Mesenchymal stem cell (in vitro differentiated cells and primary cell): ENCODE data around the gene ABCC6.

Source experiments
- DNase-seq: peaks from one replicate; pipeline ENCODE4 v3.0.0-alpha.2; 2013
- H2AFZ ChIP-seq: one replicate; pipeline ENCODE4 v1.6.1; 2013; ENCODE audit warnings: low read depth, mild to moderate bottlenecking, control low read depth, inconsistent platforms, low read length, moderate library complexity
- H2AK5ac ChIP-seq: 2 replicates; pipeline ENCODE4 v1.6.1; 2013; ENCODE audit warnings: low read length, moderate library complexity, mild to moderate bottlenecking, inconsistent platforms; ENCODE audit not compliant: severe bottlenecking
- H2BK120ac ChIP-seq: one replicate; pipeline ENCODE4 v1.6.1; 2013; ENCODE audit warnings: low read depth, mild to moderate bottlenecking, inconsistent platforms, low read length, moderate library complexity
- H2BK12ac ChIP-seq, 2 experiments: one replicate each; pipeline ENCODE4 v1.6.1; 2013; ENCODE audit warnings: inconsistent platforms in 2 of 2, low read length in 2 of 2, mild to moderate bottlenecking in 2 of 2, moderate library complexity in 2 of 2, control low read depth in 1 of 2
- H2BK15ac ChIP-seq: one replicate; pipeline ENCODE4 v1.6.1; 2013; ENCODE audit warnings: mild to moderate bottlenecking, low read depth, inconsistent platforms; ENCODE audit not compliant: poor library complexity, severe bottlenecking
- H2BK5ac ChIP-seq: 2 replicates; pipeline ENCODE4 v1.6.1; 2013; ENCODE audit warnings: low read depth, mild to moderate bottlenecking, low read length, control low read depth, inconsistent platforms; ENCODE audit not compliant: poor library complexity, severe bottlenecking
- H3K14ac ChIP-seq, 2 experiments: one replicate each; pipeline ENCODE4 v1.6.1; 2013; ENCODE audit warnings: inconsistent platforms in 2 of 2, low read length in 2 of 2, control low read depth in 1 of 2, mild to moderate bottlenecking in 1 of 2, moderate library complexity in 1 of 2
- H3K18ac ChIP-seq, 2 experiments: one replicate each; pipeline ENCODE4 v1.6.1; 2013; ENCODE audit warnings: inconsistent platforms in 2 of 2, low read length in 2 of 2, control low read depth in 1 of 2, low read depth in 1 of 2, mild to moderate bottlenecking in 1 of 2
- H3K23ac ChIP-seq, 2 experiments: one replicate each; pipeline ENCODE4 v1.6.1; 2013; ENCODE audit warnings: inconsistent platforms in 2 of 2, low read length in 2 of 2, mild to moderate bottlenecking in 2 of 2, moderate library complexity in 2 of 2, control low read depth in 1 of 2
- H3K27ac ChIP-seq: 2 replicates; pipeline ENCODE4 v1.5.1; 2013; ENCODE audit warnings: mild to moderate bottlenecking, moderate library complexity, low read length, control low read depth, inconsistent platforms; ENCODE audit not compliant: poor library complexity, severe bottlenecking
- H3K27me3 ChIP-seq, 2 experiments: 2 replicates each; pipeline versions ENCODE4 v1.6.1 to v1.7.0; 2013; ENCODE audit warnings: low read length in 2 of 2, mild to moderate bottlenecking in 2 of 2, moderate library complexity in 2 of 2, control low read depth in 1 of 2, inconsistent platforms in 1 of 2; ENCODE audit not compliant: control insufficient read depth in 1 of 2, insufficient read depth in 1 of 2
- H3K36me3 ChIP-seq, 2 experiments: 2 replicates each; pipeline versions ENCODE4 v1.6.1 to v1.7.0; 2013; ENCODE audit warnings: low read length in 2 of 2, control low read depth in 1 of 2, inconsistent platforms in 1 of 2, low read depth in 1 of 2, mild to moderate bottlenecking in 1 of 2; ENCODE audit not compliant: insufficient read depth in 2 of 2, control insufficient read depth in 1 of 2
- H3K4ac ChIP-seq, 2 experiments: one replicate each; pipeline ENCODE4 v1.6.1; 2013; ENCODE audit warnings: inconsistent platforms in 2 of 2, low read length in 2 of 2, mild to moderate bottlenecking in 2 of 2, moderate library complexity in 2 of 2, control low read depth in 1 of 2, low read depth in 1 of 2
- H3K4me1 ChIP-seq: 2 replicates; pipeline ENCODE4 v1.6.1; 2013; ENCODE audit warnings: low read depth, low read length, control low read depth; ENCODE audit not compliant: control insufficient read depth, insufficient read depth
- H3K4me2 ChIP-seq: 2 replicates; pipeline ENCODE4 v1.6.1; 2013; ENCODE audit warnings: low read length, mild to moderate bottlenecking, inconsistent platforms; ENCODE audit not compliant: poor library complexity, severe bottlenecking
- H3K4me3 ChIP-seq, 2 experiments: 2 replicates each; pipeline versions ENCODE4 v1.5.1 to v1.7.0; 2013; ENCODE audit warnings: low read length in 2 of 2, mild to moderate bottlenecking in 2 of 2, control low read depth in 1 of 2, low read depth in 1 of 2; ENCODE audit not compliant: insufficient read depth in 1 of 2
- H3K79me1 ChIP-seq: replicated peaks from 2 replicates; pipeline ENCODE4 v1.6.1; 2013; ENCODE audit warnings: mild to moderate bottlenecking, control low read depth, low read length, inconsistent platforms; ENCODE audit not compliant: poor library complexity, severe bottlenecking
- H3K9ac ChIP-seq: 2 replicates; pipeline ENCODE4 v1.7.0; 2013; ENCODE audit warnings: mild to moderate bottlenecking, low read length, moderate library complexity
- H3K9me3 ChIP-seq: 2 replicates; pipeline ENCODE4 v1.7.0; 2013; ENCODE audit warnings: mild to moderate bottlenecking, low read length; ENCODE audit not compliant: control insufficient read depth
- H4K8ac ChIP-seq: one replicate; pipeline ENCODE4 v1.6.1; 2013; ENCODE audit warnings: inconsistent platforms, mild to moderate bottlenecking, low read length, moderate library complexity
- H4K91ac ChIP-seq: one replicate; pipeline ENCODE4 v1.6.1; 2013; ENCODE audit warnings: mild to moderate bottlenecking, low read length, inconsistent platforms
- WGBS: methylation state at CpG from one replicate; pipeline ENCODE4 v1.1.7; 2013; ENCODE audit warnings: mixed read lengths; 5-methylcytosine and 5-hydroxymethylcytosine counted together

Gene ABCC6

DNA sequence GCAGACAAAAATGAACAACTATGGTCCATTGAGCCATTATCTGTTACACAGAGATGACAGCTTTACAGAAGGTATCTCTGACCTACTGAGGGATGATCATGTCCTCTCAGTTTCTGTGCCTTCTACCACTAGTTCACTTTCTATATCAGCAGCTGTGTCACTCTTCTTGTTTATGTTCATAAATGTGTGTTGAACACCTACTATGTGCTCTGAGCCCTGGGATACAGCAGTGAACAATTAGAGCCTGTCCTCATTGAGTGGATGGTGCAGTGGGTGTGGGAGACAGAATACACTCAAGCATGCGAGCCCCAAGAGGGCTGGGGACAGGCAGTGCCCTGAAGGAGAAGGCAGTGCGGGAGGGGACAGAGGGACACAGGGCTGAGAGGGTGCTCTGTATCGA is 92.1 kb downstream of the ABCC6 start:
- DNase-seq, result no peak
- H3K27ac ChIP-seq, result no peak overlapping the region
- H3K36me3 ChIP-seq, result peaks cover 37 to 82% of the 10 kb centered on the region in 2 experiments
- H3K79me1 ChIP-seq, result no peaks in the 10 kb centered on the region
- H4K8ac ChIP-seq, result peak overlapping the region; percentile 12
- H3K4me3 ChIP-seq, result no peak overlapping the region
- H3K4me2 ChIP-seq, result no peak overlapping the region
- H3K23ac ChIP-seq, result no peak overlapping the region
- no peaks in the 10 kb centered on the region for H3K27me3 ChIP-seq
- no peaks in the 10 kb centered on the region for H3K9me3 ChIP-seq
- H3K14ac ChIP-seq, result no peak overlapping the region
- no peak overlapping the region for H3K4ac ChIP-seq
- H2AFZ ChIP-seq, result no peak overlapping the region
- H3K4me1 ChIP-seq, result peaks cover 9% of the 10 kb centered on the region
- WGBS, result 100% methylated on average over 3 of the region's 3 CpGs
- no peak overlapping the region for H2BK120ac ChIP-seq
- H4K91ac ChIP-seq, result no peak overlapping the region
- no peak overlapping the region for H3K9ac ChIP-seq
- no peak overlapping the region for H2BK5ac ChIP-seq
- H3K18ac ChIP-seq, result no peak overlapping the region
- H2BK12ac ChIP-seq, result no peak overlapping the region
- H2BK15ac ChIP-seq, result no peak overlapping the region
- no peak overlapping the region for H2AK5ac ChIP-seq

DNA sequence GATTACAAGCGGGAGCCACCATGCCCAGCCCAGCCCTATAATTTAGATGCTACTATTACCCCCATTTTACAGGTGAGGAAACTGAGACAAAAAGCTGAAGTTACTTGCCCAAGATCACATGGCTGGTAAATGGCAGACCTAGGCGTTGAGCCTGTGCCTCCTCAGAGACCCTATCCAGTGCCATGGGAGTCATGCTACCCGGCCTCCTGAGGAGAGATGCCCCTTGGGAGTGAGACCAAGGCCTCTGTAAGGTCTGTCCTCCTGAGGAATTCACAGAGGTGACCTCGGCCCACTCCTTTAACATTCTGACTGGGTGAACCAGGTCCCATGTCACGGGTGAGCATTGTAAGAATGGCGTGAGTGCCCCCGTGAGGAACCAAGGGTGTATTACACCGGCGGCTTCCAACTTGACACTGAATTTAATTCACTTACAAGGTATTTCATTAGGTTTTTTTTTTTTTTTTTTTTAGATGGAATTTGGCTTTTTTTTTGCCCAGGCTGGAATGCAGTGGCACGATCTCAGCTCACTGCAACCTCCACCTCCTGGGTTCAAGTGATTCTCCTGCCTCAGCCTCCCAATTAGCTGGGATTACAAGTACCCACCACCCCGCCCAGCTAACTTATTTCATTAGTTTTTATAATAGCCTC is 95.7 kb downstream of the ABCC6 start:
- Histone ChIP-seq H3K36me3 (peaks cover 40 to 81% of the 10 kb centered on the region in 2 experiments), H3K9ac (no peak overlapping the region), H3K9me3 (peaks cover 16% of the 10 kb centered on the region), H3K4me2 (no peak overlapping the region), H3K18ac (no peak overlapping the region), H2AFZ (no peak overlapping the region), H2AK5ac (peak overlapping the region; percentile 55), H2BK15ac (no peak overlapping the region), H2BK120ac (no peak overlapping the region), H3K79me1 (peaks cover 1% of the 10 kb centered on the region), H3K4ac (peak overlapping the region in 1 of 2 experiments; percentile 40), H3K14ac (no peak overlapping the region), H2BK12ac (peak overlapping the region in 1 of 2 experiments; percentile 24), H2BK5ac (no peak overlapping the region), H3K23ac (no peak overlapping the region), H4K8ac (peak overlapping the region; percentile 70), H4K91ac (no peak overlapping the region), H3K4me3 (no peak overlapping the region), H3K27me3 (no peaks in the 10 kb centered on the region), H3K4me1 (peaks cover 2% of the 10 kb centered on the region), H3K27ac (no peak overlapping the region)
- DNase-seq, result peak; percentile 75
- WGBS, result 65% methylated on average over 7 of the region's 11 CpGs

DNA sequence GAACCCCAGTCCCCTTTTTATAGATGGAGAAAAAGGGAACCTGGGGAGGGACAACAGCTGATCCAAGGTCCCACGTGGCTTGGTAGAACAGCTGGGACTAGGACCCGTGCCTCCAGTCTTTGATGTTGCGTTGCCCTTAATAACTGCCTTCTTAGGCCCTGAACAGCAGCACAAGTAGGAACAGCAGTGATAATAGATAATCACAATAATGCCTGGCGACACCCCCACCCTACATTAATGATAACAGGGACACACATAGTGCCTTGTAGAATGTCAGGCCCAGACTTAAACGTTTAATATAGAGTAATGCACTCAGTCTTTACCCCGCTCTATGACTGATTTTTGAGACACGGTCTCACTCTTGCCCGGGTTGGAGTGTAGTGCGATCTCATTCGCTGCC is 96.4 kb downstream of the ABCC6 start:
- Histone ChIP-seq H2AK5ac (no peak overlapping the region), H3K79me1 (peaks cover 1% of the 10 kb centered on the region), H2BK15ac (no peak overlapping the region), H3K23ac (no peak overlapping the region), H3K36me3 (peaks cover 44 to 84% of the 10 kb centered on the region in 2 experiments), H2BK120ac (no peak overlapping the region), H3K4ac (no peak overlapping the region), H2AFZ (no peak overlapping the region), H4K91ac (no peak overlapping the region), H3K18ac (no peak overlapping the region), H2BK12ac (no peak overlapping the region), H3K27me3 (no peaks in the 10 kb centered on the region), H3K4me3 (no peak overlapping the region), H4K8ac (no peak overlapping the region), H3K4me1 (peaks cover 2% of the 10 kb centered on the region), H3K14ac (no peak overlapping the region), H3K27ac (no peak overlapping the region), H3K4me2 (no peak overlapping the region), H3K9ac (no peak overlapping the region), H3K9me3 (peaks cover 16% of the 10 kb centered on the region), H2BK5ac (no peak overlapping the region)
- no peak for DNase-seq
- WGBS, result 85% methylated on average over 10 of the region's 10 CpGs

DNA sequence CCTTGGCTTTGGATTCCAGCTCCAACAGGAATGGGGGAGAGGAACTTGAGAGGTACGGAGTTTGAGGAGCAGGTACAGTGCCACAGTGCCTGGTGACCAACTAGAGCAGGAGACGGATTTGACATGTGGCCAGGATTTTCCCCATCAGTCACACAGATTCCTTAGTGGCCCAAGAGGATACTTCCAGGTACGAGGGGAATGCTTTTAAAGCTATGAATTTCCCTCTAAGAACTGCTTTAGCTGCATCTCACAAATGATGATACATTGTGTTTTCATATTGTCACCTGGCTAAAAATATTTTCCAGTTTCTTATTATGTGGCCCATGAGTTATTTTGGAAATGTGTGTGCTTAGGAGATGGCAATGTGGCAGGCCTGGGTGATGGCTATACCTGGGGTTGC is 98.3 kb downstream of the ABCC6 start:
- H4K8ac ChIP-seq, result no peak overlapping the region
- no peak overlapping the region for H2AK5ac ChIP-seq
- H2BK12ac ChIP-seq, result no peak overlapping the region
- no peak overlapping the region for H3K4me2 ChIP-seq
- H3K36me3 ChIP-seq, result peaks cover 47 to 84% of the 10 kb centered on the region in 2 experiments
- no peak overlapping the region for H3K18ac ChIP-seq
- no peak overlapping the region for H3K4ac ChIP-seq
- no peak overlapping the region for H3K23ac ChIP-seq
- H2AFZ ChIP-seq, result no peak overlapping the region
- H3K4me3 ChIP-seq, result no peak overlapping the region
- no peak overlapping the region for H3K14ac ChIP-seq
- H2BK120ac ChIP-seq, result no peak overlapping the region
- H2BK15ac ChIP-seq, result no peak overlapping the region
- no peak overlapping the region for H4K91ac ChIP-seq
- H3K4me1 ChIP-seq, result peaks cover 3% of the 10 kb centered on the region
- peaks cover 16% of the 10 kb centered on the region for H3K9me3 ChIP-seq
- H3K27me3 ChIP-seq, result no peaks in the 10 kb centered on the region
- H2BK5ac ChIP-seq, result no peak overlapping the region
- no peak overlapping the region for H3K27ac ChIP-seq
- H3K9ac ChIP-seq, result no peak overlapping the region
- peaks cover 1% of the 10 kb centered on the region for H3K79me1 ChIP-seq
- DNase-seq, result no peak
- 100% methylated on average over 1 of the region's 3 CpGs for WGBS
